GM12878 (cell line): ENCODE data around the gene MYO18B. TPM values are rescaled to one million over a fixed set of nuclear protein-coding genes. Genes with fewer than 3 reads are reported as not detected.

Experiments
- ATAC-seq: fragments of 200-7000 bp; cut with Tn5 transposase; 3 replicates; pipeline ENCODE4 v1.9.1; 2020; ENCODE audit warnings: mild to moderate bottlenecking, moderate library complexity
- BruUV-seq: library from RNA; stranded (reverse); fragments of 400-500 nt; replicated peaks from 2 replicates; lab custom pipeline; 2021; lab: Mats Ljungman, UMichigan
- CTCF ChIA-PET: fragments of 300-600 bp; sonication (Branson Sonifier 250); formaldehyde crosslinking; extraction: SDS; loops from one replicate; lab custom pipeline; 2021; ENCODE audit warnings: inconsistent platforms; lab: Yijun Ruan, JAX
- POLR2A ChIA-PET: fragments of 350-600 bp; formaldehyde crosslinking; extraction: SDS; loops from one replicate; lab custom pipeline; 2021; ENCODE audit warnings: inconsistent platforms; lab: Charles Lee
- RAD21 ChIA-PET: fragments of 300-600 bp; sonication (Branson Sonifier 250); formaldehyde crosslinking; loops from one replicate; lab custom pipeline; 2023; ENCODE audit warnings: antibody characterized with exemption; ENCODE audit not compliant: unreplicated experiment; lab: Charles Lee
- SMC1A ChIA-PET: fragments of 300-600 bp; sonication (Branson Sonifier 250); formaldehyde crosslinking; loops from one replicate; lab custom pipeline; 2023; ENCODE audit not compliant: unreplicated experiment, uncharacterized antibody; lab: Charles Lee
- DNase-seq: peaks from one replicate; pipeline ENCODE4 v3.0.0-alpha.2; 2011; ENCODE audit warnings: low read depth, low spot score
- FAIRE-seq: peaks from 3 replicates; lab custom pipeline; 2011; peaks lifted over from hg19 to GRCh38; lab: Jason Lieb, UNC
- H2AFZ ChIP-seq: 2 replicates; pipeline ENCODE4 v1.6.0; 2011; ENCODE audit warnings: low read depth, low read length, control low read depth; ENCODE audit not compliant: control insufficient read depth
- H3K27ac ChIP-seq: 2 replicates; pipeline ENCODE4 v1.5.1; 2011; ENCODE audit warnings: control low read depth; ENCODE audit not compliant: control insufficient read depth, insufficient read depth
- H3K27me3 ChIP-seq, 2 experiments: replicated peaks in 1 of 2; 2 replicates each; pipeline versions ENCODE4 v1.6.0 to v1.6.1; 2011; ENCODE audit warnings: low read length in 1 of 2; ENCODE audit not compliant: control insufficient read depth in 2 of 2, insufficient read depth in 2 of 2
- H3K36me3 ChIP-seq, 2 experiments: 2 replicates each; pipeline ENCODE4 v1.5.1; 2011; ENCODE audit warnings: low read length in 1 of 2; ENCODE audit not compliant: control insufficient read depth in 2 of 2, insufficient read depth in 2 of 2
- H3K4me1 ChIP-seq: 2 replicates; pipeline ENCODE4 v1.6.1; 2011; ENCODE audit warnings: mild to moderate bottlenecking, low read length, moderate library complexity, mixed read lengths; ENCODE audit not compliant: control insufficient read depth, insufficient read depth
- H3K4me2 ChIP-seq: 2 replicates; pipeline ENCODE4 v1.6.0; 2011; ENCODE audit warnings: control low read depth; ENCODE audit not compliant: control insufficient read depth, insufficient read depth
- H3K4me3 ChIP-seq: fragments of 200-600 bp; sonication (generic); 2 replicates; pipeline ENCODE4 v1.5.1; 2016
- H3K79me2 ChIP-seq: 2 replicates; pipeline ENCODE4 v1.6.0; 2011; ENCODE audit warnings: low read length; ENCODE audit not compliant: control insufficient read depth, insufficient read depth
- H3K9ac ChIP-seq: 2 replicates; pipeline ENCODE4 v1.8.0; 2011; ENCODE audit warnings: low read length, control low read depth, mixed read lengths; ENCODE audit not compliant: control insufficient read depth, insufficient read depth
- H3K9me3 ChIP-seq: replicated peaks from 3 replicates; pipeline ENCODE4 v1.5.1; 2011; ENCODE audit warnings: mild to moderate bottlenecking, low read length; ENCODE audit not compliant: control insufficient read depth, insufficient read depth
- H4K20me1 ChIP-seq: 2 replicates; pipeline ENCODE4 v1.6.0; 2011; ENCODE audit not compliant: control insufficient read depth, insufficient read depth
- EP300 ChIP-seq, 2 experiments: fragments of 150-350 bp in 1 of 2; IDR thresholded peaks; 2 replicates each; pipeline ENCODE4 v1.6.1; 2011 to 2012; ENCODE audit warnings: low read depth in 2 of 2, low read length in 2 of 2, borderline replicate concordance in 1 of 2, improper control_type of control experiment in 1 of 2, inconsistent platforms in 1 of 2; ENCODE audit not compliant: control insufficient read depth in 1 of 2
- FOXK2 ChIP-seq: fragments of 450-650 bp; IDR thresholded peaks from 2 replicates; pipeline ENCODE4 v1.6.1; 2017; ENCODE audit warnings: mild to moderate bottlenecking, moderate library complexity
- HDAC6 ChIP-seq: fragments of 200-600 bp; sonication (generic); IDR thresholded peaks from one replicate; pipeline ENCODE4 v1.8.0; 2017; ENCODE audit warnings: antibody characterized with exemption; ENCODE audit not compliant: unreplicated experiment
- IKZF1 ChIP-seq: fragments of 450-650 bp; conservative IDR thresholded peaks from 2 replicates; pipeline ENCODE4 v1.6.1; 2017; ENCODE audit warnings: antibody characterized with exemption, mild to moderate bottlenecking
- IRF5 ChIP-seq: fragments of 450-650 bp; IDR thresholded peaks from 2 replicates; pipeline ENCODE4 v1.6.1; 2017; ENCODE audit warnings: borderline replicate concordance
- MXI1 ChIP-seq: fragments of 150-350 bp; IDR thresholded peaks from 2 replicates; pipeline ENCODE4 v1.6.1; 2011; ENCODE audit warnings: low read depth, mild to moderate bottlenecking, inconsistent platforms, low read length, improper control_type of control experiment
- POLR2A ChIP-seq: IDR thresholded peaks from 2 replicates; pipeline ENCODE4 v1.6.1; 2011; ENCODE audit warnings: low read depth, mild to moderate bottlenecking, low read length
- SMAD1 ChIP-seq: fragments of 450-650 bp; IDR thresholded peaks from 2 replicates; pipeline ENCODE4 v1.6.1; 2018; ENCODE audit warnings: mild to moderate bottlenecking, low read depth; ENCODE audit not compliant: partially characterized antibody
- SMARCA5 ChIP-seq: fragments of 450-650 bp; IDR thresholded peaks from 2 replicates; pipeline ENCODE4 v1.6.1; 2017; ENCODE audit warnings: mild to moderate bottlenecking
- SREBF1 ChIP-seq: IDR thresholded peaks from 2 replicates; pipeline ENCODE4 v1.6.1; 2012; ENCODE audit warnings: mild to moderate bottlenecking, low read length
- SREBF2 ChIP-seq: IDR thresholded peaks from 2 replicates; pipeline ENCODE4 v1.6.1; 2012; ENCODE audit warnings: mild to moderate bottlenecking, low read length
- SUPT20H ChIP-seq: IDR thresholded peaks from 2 replicates; pipeline ENCODE4 v1.6.1; 2011; ENCODE audit warnings: low read depth, mild to moderate bottlenecking, low read length, moderate library complexity, borderline replicate concordance; ENCODE audit not compliant: control insufficient read depth
- TCF7 ChIP-seq: IDR thresholded peaks from 2 replicates; pipeline ENCODE4 v1.6.1; 2014; ENCODE audit warnings: antibody characterized with exemption, borderline replicate concordance
- ZNF274 ChIP-seq: IDR thresholded peaks from one replicate; pipeline ENCODE4 v1.8.0; 2011; ENCODE audit not compliant: insufficient read length, insufficient read depth
- WGBS: methylation state at CpG from one replicate; pipeline ENCODE4 v1.1.6; 2016; ENCODE audit warnings: low lambda C conversion rate; ENCODE audit not compliant: insufficient replicate concordance, insufficient coverage; ENCODE audit errors: missing lambda C conversion rate; 5-methylcytosine and 5-hydroxymethylcytosine counted together
- in situ Hi-C: fragments of 300-500 bp; cut with MboI; formaldehyde crosslinking; loops from 9 replicates; pipeline ENCODE4 v1.14.3; 2018; ENCODE audit warnings: mixed read lengths
- intact Hi-C: fragments of 100-400 bp; cut with micrococcal nuclease; formaldehyde crosslinking; loops from one replicate; pipeline ENCODE4 v1.14.2; 2022; ENCODE audit not compliant: unreplicated experiment
- polyA plus RNA-seq, 11 experiments: library from polyadenylated mRNA; depleted of rRNA in 4 of 11; unstranded in 6 of 11; stranded (reverse) in 5 of 11; fragments of >200 nt; fragmentation: Nextera tagmentation in 4 of 11; fragmentation: Illumina TruSeq in 1 of 11; extraction: Ambion mirVana in 4 of 11; extraction: Trizol in 1 of 11; gene quantifications; 1 replicate in 1 of 11; 2 replicates in 10 of 11; pipeline versions ENCODE4 v1.2.1 to v1.2.3, GENCODE V29; 2011 to 2016; ENCODE audit warnings: inconsistent platforms in 2 of 11, missing spikeins in 2 of 11, low read depth in 1 of 11
- total RNA-seq, 4 experiments: library from RNA; depleted of rRNA in 3 of 4; stranded (reverse); fragments of >200 nt in 3 of 4; fragmentation: Illumina TruSeq in 1 of 4; extraction: Trizol in 1 of 4; gene quantifications; 2 replicates each; pipeline versions ENCODE4 v1.2.1 to v1.2.3, GENCODE V29; 2013 to 2021
- TF ChIP-seq, protein P1 (sequence below): fragments of 450-650 bp; IDR thresholded peaks from 2 replicates; pipeline ENCODE4 v1.6.1; 2017; ENCODE audit warnings: antibody characterized with exemption, mild to moderate bottlenecking, moderate library complexity

MYO18B gene
- total and polyA plus RNA-seq, 10 of the 15 experiments (the other 5 are each of a cell fraction or from before 2014, with no cell fraction given) = 0.05 to 2.1 (median 0.51) TPM; not detected in 1

- Histone ChIP-seq H3K4me3 (no peak overlapping the region), H3K79me2 (no peaks in the 10 kb centered on the region), H3K9me3 (no peaks in the 10 kb centered on the region), H2AFZ (no peak overlapping the region), H3K4me2 (no peak overlapping the region), H3K36me3 (no peaks in the 10 kb centered on the region), H3K27ac (no peak overlapping the region), H4K20me1 (no peaks in the 10 kb centered on the region), H3K4me1 (no peaks in the 10 kb centered on the region), H3K27me3 (no peaks in the 10 kb centered on the region), H3K9ac (no peak overlapping the region)
- ChIA-PET RAD21 (interaction anchor here (0.7 kb wide), 1 partner anchor 393 kb away, joined by 3 read pairs; no protein-coding TSS in a partner anchor), SMC1A (no interaction called here), POLR2A (no interaction called here), CTCF (interaction anchor here (1.3 kb wide), 1 partner anchor 13 kb away, joined by 3 read pairs; no protein-coding TSS in a partner anchor)
- no peak for FAIRE-seq
- no TSS peak for BruUV-seq
- WGBS = 6% methylated on average over 5 of the region's 5 CpGs
- no peak for DNase-seq
- ATAC-seq = no peak
- in situ Hi-C loops (no loop called here), intact Hi-C loops (no loop called here)
- TF ChIP-seq MXI1 (no peak), SREBF1 (no peak), FOXK2 (no peak)
These were observed 17.8 kb downstream of the MYO18B start for GRCh38 chr22:25759825-25760231.

GRCh38 chr22:25760294-25760693, 18.3 kb downstream of the MYO18B start:
- Histone ChIP-seq H3K79me2 (no peaks in the 10 kb centered on the region), H2AFZ (no peak overlapping the region), H3K9me3 (no peaks in the 10 kb centered on the region), H3K4me2 (no peak overlapping the region), H3K4me3 (no peak overlapping the region), H3K9ac (no peak overlapping the region), H4K20me1 (no peaks in the 10 kb centered on the region), H3K36me3 (no peaks in the 10 kb centered on the region), H3K27me3 (no peaks in the 10 kb centered on the region), H3K27ac (no peak overlapping the region), H3K4me1 (no peaks in the 10 kb centered on the region)
- DNase-seq (no peak), FAIRE-seq (no peak), ATAC-seq (no peak)
- SMC1A ChIA-PET = no interaction called here
- 42% methylated on average over 2 of the region's 2 CpGs for WGBS
- RAD21 ChIA-PET = interaction anchor here (0.7 to 1.1 kb wide), 2 partner anchors 12 to 393 kb away, joined by 3 to 4 read pairs; no protein-coding TSS in a partner anchor
- BruUV-seq = no TSS peak
- POLR2A ChIA-PET = no interaction called here
- intact Hi-C loops (no loop called here), in situ Hi-C loops (no loop called here)
- CTCF ChIA-PET = interaction anchor here (0.9 to 1.3 kb wide), 2 partner anchors 13 to 216 kb away, joined by 3 read pairs; no protein-coding TSS in a partner anchor
- TF ChIP-seq, protein P1, sequence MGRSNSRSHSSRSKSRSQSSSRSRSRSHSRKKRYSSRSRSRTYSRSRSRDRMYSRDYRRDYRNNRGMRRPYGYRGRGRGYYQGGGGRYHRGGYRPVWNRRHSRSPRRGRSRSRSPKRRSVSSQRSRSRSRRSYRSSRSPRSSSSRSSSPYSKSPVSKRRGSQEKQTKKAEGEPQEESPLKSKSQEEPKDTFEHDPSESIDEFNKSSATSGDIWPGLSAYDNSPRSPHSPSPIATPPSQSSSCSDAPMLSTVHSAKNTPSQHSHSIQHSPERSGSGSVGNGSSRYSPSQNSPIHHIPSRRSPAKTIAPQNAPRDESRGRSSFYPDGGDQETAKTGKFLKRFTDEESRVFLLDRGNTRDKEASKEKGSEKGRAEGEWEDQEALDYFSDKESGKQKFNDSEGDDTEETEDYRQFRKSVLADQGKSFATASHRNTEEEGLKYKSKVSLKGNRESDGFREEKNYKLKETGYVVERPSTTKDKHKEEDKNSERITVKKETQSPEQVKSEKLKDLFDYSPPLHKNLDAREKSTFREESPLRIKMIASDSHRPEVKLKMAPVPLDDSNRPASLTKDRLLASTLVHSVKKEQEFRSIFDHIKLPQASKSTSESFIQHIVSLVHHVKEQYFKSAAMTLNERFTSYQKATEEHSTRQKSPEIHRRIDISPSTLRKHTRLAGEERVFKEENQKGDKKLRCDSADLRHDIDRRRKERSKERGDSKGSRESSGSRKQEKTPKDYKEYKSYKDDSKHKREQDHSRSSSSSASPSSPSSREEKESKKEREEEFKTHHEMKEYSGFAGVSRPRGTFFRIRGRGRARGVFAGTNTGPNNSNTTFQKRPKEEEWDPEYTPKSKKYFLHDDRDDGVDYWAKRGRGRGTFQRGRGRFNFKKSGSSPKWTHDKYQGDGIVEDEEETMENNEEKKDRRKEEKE = no peak
- no peak for TF ChIP-seq EP300 (IDR thresholded peaks at IDR 0.05; ENCODE audit: borderline replicate concordance in 1 of 2, control insufficient read depth in 1 of 2, low read depth in 2 of 2, low read length in 2 of 2)
- TF ChIP-seq TCF7 = no peak
- no peak for TF ChIP-seq IRF5
- no peak for TF ChIP-seq SREBF2
- no peak for TF ChIP-seq ZNF274
- no peak for TF ChIP-seq IKZF1
- TF ChIP-seq POLR2A = no peak
- no peak for TF ChIP-seq HDAC6
- TF ChIP-seq SMARCA5 = no peak
- no peak for TF ChIP-seq FOXK2
- no peak for TF ChIP-seq SMAD1
- TF ChIP-seq SUPT20H = no peak
